ENCODE data around the gene MRPS10.
"Not testable (repeated sequence)": the region's sequence is repeated elsewhere in the genome, so short reads cannot be mapped to it uniquely, and the experiment has no call there.

Gene MRPS10

DNA sequence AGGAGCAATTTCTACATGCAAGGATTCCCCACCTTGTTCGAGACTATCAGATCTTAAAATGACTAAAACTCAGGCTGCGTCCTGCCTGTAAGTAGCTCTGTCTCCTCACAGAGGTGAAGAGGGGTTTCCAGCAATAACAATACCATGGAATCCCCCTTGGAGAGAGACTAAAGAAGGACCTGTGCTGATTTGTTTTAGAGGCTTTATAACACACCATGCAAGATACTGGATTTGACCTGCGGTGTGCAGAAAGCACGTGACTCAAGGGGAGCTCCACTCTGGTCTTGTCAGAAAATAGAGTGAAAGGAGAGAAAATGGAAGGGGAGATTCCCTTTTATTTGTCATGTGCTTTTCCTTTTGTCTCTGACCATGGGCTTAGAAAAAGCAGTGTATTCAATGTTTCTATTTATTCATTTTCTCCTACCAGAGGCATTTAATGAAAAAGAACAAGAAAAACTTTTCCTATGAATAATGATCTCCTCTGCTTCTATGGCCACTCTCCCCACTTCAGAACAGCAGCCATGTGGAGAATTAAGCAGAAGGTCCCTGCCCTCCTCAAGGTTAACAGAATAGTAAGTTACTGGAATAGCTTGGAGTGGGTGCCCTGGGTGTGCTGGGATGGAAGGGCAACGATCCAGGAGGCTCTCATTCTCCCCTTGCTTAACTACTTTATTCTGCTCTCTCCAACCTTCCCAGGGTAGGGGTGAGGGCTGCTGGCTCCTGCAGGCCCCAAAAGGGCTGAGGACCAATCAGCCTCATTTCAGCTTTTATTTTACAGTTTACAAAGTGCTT, 19.2 kb upstream of the MRPS10 start:
- DNase-seq: no peak

DNA sequence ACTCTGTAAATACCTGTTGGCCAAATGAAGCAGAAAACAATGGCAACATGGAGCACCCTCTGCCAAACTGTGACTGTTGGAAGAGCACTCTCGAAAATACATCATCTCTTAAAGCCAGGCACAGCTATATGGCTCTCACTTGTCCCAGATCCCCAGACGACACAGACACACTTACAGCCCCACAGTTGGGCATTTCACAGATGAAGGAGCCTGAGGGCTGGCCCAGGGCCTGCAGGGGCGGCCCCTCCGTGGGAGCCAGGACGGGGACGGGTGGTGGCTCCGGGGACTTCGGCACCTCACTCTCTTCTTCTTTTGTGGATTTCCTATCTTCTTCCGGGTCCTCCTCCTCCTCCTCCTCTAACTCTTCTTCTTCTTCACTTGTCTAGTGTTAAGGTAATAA, 18.4 kb upstream of the MRPS10 start:
- DNase-seq: no peak

DNA sequence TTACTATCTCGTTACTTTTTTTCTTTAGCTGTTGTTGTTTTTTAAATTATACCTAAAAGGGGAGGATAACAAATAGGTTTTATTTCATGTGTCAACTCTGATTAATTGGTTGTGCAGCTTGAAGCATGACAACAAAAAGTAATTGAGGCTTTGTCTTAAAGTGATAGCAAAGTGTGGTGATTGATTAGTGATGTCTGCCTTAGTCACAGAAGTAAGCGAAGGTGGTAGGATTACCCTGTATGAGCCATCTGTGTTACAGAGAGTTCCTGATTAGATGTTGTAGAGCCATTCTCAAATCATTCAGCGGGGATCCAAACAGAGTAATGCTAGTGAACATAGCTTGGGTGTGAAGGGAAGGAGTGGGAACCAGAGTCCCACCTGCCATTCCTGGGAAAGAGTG, 14.4 kb upstream of the MRPS10 start:
- DNase-seq: no peak

DNA sequence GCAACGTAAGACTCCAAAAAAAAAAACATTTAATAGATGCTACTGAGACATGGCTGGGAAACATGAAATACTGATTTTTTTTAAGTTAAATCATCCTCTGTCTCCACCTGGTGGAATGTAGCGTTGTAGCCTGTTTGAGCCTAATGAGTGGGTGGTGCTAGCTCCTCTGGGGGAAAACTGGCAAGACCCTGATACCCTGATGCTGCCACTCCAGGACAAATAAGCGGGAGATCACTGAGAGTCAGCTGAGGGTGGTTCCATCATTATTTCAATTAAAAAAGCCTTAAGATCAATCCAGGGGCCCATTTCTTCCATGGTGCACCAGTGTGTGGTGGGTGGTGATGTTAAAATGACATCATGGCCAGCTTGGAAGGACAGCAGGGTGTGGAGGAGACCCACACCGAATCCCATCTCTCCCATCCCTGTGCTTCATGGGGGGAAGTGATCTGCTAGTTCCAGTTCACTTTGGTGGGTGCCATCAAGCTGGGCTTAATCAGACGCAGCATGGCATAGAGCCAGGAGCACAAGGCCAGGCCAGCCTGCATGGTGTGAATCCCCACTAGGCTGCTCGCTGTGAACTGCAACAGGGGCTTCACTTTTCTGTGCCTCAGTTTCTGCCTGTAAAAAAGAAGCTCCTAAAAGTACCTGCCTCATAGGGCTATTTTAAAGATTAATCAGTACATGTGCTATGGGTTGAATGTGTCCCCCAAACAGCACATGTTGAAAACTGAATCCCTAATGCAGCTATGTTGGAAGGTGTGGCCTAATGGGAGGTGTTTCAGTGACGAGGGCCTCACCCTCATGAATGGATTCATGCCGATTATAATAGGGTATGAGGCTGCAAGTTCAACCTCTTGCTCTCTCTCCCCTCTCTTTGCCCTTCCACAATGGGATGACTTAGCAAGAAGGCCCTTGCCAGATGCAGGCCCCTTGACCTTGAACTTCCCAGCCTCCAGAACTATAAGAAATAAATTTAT, 13.0 kb upstream of the MRPS10 start:
- no peak for DNase-seq

DNA sequence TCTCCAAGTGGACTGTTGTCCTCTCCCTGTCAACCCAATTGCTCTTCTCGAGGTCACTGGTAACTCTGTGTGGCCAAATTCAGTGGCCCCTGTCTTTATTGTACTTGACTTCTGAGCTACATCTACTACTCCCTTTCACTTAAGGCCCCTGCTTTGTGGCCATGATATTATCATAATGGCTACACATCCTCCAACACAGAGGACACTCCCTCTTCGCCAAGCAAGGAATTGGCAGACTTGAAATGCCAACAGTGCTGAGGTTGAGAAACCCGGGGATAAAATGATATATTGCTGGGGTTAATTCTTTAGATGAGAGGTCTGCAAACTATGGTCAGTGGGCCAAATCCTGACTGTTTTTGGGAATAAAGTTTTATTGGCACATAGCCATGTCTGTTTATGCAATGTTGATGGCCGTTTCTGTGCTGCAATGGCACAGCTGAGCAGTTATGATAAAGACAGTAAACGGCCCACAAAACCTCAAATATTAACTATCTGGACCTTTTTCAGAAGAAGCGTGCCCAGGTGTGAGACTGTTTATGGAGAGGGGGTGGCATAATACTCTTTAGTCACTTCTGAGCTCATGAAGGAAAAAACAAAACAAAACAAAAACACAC, 12.0 kb upstream of the MRPS10 start:
- no peak for DNase-seq

DNA sequence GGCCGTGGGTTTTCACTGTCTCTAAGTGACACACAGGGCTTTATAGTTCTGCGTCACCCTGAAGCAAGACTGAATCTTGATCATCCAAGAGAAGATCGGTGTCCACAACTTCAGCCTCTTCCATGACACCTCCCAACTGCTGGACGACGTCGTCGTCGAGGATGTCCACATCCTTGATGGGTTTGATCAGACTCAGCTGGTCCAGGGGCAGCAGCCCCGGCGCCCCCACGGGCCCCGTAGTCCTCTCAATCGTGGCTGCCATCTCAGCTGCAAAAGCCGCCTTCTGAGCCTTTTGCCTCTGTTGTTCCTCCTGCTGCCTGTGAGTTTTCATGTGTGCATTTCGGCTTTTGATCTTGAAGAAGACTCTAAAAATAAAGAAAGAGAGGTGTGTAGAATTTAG, 10.6 kb upstream of the MRPS10 start:
- no peak for DNase-seq

DNA sequence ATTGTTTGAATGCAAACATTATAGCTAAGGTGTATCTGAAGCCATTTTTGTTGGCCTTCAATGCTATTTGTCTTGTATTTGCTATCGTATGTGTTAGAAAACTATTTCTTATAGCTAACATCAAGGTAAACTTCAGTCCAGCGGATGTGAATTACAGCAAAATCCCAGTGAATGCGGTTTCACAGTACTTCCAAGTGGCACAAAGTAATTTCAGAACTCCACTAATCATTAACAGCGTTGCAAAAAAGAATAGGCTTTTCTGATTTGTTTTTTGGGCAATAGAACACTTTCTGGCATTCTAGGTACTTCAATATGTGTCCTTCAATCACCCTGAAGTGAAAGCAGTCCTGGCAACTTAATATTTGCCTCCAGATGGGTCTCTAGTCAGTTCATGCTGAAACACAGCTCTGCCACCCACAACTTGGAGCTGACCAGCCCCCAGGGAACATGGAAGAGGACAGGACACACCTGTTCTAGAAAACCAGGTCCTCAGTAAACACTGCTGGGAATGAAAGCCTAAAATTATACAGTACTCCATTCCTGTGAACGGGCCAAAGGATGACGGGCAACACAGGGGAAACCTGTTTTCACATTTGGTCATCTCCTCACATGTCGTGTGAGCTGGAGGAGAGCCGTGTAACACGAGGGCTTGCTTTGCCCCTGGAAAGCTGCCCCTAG, 9.7 kb upstream of the MRPS10 start:
- no peak for DNase-seq

DNA sequence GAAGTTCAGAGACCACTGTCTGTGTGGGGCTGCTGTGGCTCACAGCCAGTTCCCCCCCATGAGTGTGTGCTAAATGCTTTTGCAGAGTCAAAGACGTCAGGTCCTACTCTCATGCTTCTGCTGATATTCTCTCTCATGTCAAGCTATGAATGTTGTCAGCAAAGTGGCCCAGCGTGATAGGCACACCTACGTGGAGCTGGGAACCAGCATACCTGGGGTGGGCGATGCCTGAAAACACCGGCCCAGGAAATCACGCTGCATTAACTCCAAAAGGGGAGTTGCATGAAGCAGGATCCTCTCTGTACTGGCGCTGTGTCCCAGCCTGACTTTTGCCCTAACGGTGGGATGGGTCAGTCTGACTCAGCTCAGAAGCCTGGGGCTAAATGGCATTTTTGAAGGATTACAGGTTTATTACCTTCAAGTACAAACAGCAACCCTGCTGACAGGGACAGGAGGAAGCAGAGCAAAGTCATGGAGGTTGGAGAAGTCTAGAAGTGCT, 9.0 kb upstream of the MRPS10 start:
- DNase-seq: no peak

DNA sequence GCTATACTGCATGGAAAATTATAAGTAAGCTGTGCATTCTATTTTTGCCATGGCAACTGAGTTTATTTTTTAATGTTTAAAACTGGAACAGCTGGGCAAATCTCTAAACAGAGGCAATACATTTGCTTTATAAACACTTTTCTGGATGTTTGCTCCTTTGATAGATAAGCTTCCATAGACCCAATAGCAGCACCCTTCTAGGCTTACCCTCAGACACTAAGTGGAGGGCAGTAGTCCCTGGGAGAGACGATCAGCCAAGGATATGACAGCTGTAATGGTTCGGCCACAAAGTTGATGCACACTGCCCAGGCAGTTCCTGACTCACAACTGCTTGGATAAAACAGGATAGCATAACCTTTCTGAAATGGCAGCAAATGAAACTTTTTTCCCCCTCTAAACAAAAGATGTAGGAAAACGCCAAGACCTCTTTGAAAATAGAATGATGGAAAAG, 8.5 kb upstream of the MRPS10 start:
- no peak for DNase-seq

DNA sequence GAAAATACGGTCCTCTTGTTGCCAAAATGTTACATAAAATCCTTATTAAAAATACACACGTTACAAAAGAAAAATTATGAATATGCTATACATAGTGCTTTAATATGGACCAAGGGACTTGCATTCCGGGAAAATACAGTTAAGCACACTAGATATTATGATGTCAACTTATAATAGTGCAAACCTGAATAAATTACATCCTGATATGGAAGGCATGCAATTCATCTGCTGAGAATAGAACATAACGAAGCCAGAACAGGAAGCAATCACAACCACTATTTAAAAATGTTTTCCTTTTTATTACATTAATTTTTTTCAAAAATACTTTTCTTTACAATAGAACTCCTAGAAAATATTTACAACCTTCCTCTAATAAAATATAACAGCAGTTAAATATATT, 7.8 kb upstream of the MRPS10 start:
- no peak for DNase-seq

DNA sequence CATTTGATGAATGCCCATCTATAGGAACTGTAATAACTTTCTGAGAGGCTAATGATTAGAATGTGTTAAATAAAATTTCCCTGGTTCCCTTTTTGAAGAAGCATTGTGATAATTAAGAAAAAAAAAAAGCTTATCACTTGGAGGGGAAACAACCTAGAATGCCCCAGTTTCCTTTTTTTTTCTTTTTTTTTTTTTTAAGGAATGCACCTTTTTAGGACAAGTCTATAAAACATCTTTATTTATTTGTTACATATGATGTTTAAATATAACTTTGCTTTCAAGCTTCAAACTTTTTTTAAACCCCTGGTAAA, 7.3 kb upstream of the MRPS10 start:
- no peak for DNase-seq

DNA sequence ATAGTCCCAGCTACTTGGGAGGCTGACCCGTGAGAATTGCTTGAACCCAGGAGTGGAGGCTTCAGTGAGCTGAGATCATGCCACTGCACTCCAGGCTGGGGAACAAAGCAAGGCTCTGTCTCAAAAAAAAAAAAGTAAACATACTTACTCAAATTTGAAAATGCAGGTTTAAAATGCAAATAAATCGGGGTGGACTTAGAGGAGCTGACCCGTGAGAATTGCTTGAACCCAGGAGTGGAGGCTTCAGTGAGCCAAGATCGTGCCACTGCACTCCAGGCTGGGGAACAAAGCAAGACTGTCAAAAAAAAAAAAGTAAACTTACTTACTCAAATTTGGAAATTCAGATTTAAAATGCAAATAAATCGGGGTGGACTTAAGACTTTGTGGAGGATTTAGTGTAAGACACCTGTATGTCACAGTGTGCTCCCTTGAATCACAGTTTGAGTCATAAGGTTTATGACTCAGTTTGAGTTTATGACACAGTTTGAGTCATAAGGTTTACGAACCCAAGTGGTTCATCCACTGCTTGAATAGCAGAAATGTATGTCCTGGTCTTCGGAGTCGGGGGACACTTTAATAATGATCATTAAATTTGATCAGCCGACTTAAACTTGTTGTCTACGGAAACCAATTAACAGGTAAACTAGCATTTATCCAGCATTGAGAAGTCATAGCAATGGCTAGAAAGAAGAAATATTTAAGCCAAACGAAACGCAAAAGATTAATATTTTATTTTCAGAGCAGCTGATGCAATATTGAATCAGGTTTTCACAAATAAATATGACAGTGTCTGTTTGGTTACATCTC, 6.8 kb upstream of the MRPS10 start:
- DNase-seq: no peak

DNA sequence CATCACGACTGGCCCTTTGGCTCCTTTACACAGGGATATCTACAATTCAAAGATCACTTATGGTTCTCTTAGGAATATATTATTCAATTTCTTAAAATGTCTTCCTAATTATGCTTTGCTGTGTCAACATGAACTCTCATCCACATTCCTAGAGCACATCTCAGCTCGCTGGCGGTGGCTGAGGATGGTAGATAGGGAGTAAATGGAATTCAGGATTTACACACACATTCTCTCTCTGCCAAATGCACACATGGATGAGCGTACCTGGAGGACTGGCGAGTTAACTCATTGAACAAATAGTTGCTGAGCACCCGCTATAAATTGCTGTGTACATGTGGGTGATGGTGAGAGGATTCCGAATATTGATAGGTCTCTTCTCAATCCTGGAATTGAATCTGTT, 4.8 kb upstream of the MRPS10 start:
- DNase-seq: no peak

DNA sequence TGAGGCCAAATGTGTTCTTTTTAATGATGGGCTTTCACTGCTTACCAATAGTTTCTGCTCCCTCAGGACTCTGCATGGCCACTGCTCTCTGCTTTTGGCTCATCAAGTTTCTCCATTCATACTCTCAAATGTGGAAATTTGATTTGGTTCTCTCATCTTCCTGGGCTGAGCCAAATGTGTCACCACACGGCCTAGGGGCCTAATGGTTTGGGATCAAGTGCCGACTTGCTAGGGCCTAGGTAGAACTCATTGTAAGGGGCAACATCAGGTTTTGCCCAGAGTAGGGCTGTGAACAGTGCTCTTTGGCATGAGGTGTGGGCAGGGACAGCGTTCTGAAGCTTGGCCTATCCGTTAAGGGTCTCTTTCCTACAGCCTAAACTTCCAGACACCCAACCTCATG, 3.9 kb upstream of the MRPS10 start:
- no peak for DNase-seq

DNA sequence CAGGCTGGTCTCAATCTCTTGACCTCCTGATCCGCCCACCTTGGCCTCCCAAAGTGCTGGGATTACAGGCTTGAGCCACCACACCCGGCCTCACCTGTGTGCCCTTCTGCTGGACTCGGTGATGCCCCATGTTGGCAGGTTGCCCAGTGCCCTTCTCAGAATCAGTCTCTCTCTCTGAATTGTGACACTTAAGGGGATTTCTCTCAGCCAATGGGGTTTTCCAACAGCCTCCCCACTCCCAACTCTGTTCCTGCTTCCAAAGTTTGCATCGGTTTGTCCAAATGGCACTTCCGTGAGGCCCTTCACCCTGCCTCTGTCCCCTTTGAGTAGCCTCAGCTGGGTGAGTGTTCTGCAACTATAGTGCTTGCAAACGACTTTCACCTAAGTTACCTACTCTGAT, 3.1 kb upstream of the MRPS10 start:
- DNase-seq: no peak

DNA sequence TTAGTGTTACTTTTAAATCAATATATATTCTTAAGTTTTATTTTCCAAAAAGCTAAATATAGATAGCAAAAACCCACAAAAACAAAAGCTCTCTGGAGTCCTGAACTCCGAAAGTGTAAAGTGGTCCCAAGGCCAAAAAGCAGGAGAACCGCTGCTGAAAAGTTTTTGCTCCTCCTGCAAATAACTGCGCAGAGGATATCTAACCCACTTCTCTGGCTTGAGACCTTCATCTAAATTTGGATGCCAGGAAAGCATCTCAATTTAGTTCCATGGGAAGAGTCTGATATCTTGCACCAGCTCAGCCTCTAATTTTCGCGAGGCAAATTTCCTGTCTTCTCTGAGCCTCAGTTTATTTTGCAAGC, 523 bp downstream of the MRPS10 start:
- DNase-seq: no peak

DNA sequence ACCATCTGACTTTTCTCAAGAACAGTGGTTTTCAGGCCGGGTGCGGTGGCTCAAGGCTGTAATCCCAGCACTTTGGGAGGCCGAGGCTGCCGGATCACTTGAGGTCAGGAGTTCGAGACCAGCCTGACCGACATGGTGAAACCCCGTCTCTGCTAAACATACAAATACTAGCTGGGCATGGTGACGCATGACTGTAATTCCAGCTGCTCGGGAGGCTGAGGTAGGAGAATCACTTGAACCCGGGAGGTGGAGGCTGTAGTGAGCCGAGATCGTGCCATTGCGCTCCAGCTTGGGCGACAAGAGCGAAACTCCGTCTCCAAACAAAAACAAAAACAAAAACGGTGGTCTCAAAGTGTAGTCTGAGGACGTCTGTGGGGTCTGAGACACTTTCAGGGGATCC, 1.2 kb downstream of the MRPS10 start:
- not testable (repeated sequence) for DNase-seq

DNA sequence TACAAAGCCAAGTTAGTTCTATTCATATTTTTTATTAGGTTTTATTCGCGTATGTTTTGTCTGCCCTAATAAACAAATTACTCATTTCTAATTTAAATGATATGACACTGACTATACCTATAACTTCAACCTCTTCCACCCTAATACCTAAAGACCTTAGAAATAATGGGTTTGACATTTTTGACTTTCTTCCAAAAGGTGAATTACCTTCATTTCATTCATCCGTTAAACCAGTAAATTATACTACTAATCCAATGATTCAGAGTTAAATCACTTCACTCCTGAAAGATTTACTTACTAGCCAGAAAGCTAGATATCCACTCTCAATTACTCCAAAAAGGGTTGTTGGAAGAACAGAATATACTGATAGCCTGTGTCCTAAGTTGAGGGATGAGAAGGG, 5.2 kb downstream of the MRPS10 start:
- no peak for DNase-seq

DNA sequence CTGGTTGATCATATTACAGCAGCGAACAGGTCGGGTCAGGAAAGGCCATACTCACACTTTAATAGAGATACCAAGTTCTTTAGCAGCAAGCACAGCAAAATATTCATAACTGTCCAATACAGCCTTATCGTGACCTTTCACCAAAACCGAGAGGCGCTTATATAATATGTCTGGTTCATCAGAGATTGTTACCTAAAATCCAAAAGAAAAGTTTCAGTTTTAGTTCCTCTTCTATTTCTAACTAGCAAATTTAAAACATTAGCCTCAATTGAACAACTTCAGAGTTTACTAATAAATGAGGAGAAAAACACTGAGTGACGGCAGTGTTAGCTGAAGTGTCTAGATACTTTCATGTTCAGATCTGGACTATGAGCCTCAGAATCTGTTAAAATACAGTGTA, 5.9 kb downstream of the MRPS10 start:
- no peak for DNase-seq

DNA sequence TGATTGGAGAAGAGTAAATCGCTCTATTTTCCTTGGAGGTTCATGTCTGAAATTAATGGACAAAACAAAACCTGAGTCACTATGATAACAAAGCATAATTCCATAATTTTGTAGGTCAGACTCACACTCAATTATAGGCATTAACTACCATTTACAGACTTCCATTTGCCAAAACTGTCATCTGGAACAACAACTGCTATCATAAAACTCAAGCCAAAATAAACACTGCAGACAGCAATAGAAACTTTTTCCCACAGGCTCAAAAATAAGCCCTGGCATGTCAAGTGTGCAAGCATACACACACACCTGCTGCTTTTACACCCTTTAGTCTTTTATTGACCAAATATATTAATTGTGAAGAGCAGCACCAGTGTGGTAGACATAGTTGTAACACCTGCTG, 7.1 kb downstream of the MRPS10 start:
- peak; percentile 66 for DNase-seq

DNA sequence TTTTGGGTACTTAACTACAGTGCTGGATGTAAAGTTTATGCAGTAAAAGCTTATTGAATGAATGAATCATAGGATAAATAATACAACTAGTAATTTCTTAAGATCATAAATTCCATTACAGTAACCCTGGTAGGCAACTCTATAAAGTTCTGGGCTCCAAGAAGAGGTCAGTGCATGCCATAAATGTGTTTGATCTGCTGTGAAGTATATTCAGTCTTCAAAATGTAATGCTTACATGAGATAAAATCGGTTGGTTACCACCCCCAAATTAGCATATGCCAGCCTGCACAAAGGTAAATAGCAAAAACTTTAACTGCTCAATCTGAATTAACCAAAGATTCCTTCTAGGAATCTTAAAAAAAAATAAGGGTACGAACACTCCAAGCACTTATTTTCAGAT, 10.1 kb downstream of the MRPS10 start:
- not testable (repeated sequence) for DNase-seq

DNA sequence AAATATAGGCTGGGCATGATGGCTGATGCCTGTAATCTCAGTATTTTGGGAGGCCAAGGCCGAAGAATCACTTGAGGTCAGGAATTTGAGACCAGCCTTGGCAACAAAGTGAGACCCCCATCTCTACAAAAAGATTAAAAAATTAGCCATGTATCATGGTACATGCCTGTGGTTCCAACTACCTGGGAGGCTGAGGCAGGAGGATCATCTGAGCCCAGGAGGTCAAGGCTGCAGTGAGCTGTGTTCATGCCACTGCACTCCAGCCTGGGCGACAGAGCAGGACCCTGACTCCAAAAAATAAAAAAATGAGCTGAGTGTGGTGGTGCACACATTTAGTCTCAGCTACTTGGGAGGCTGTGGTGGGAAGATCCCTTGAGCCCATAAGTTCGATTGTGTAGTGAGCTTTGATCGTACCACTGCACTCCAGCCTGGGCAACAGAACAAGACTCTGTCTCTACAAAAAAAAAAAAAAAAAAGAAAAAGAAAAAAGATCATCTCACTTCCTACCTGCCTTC, 12.8 kb downstream of the MRPS10 start:
- no peak for DNase-seq

Measured in NCI-H2171 (cell line).